Panc1 (cell line): ENCODE measurements around the gene LRRC49. TPM values are rescaled to one million over a fixed set of nuclear protein-coding genes. Genes with fewer than 3 reads are reported as not detected.

Experiments used
- ATAC-seq: fragments of 200-7000 bp; cut with Tn5 transposase; 2 replicates; pipeline ENCODE4 v1.9.1; 2020; ENCODE audit warnings: mild to moderate bottlenecking, moderate library complexity
- BruUV-seq: library from RNA; stranded (reverse); fragments of 400-500 nt; replicated peaks from 2 replicates; lab custom pipeline; 2021; lab: Mats Ljungman, UMichigan
- CTCF ChIA-PET: fragments of 300-600 bp; sonication (Branson Sonifier 250); formaldehyde crosslinking; loops from one replicate; lab custom pipeline; 2022; ENCODE audit warnings: antibody characterized with exemption; lab: Charles Lee
- POLR2A ChIA-PET: fragments of 300-600 bp; sonication (Branson Sonifier 250); formaldehyde crosslinking; loops from one replicate; lab custom pipeline; 2022; ENCODE audit warnings: antibody characterized with exemption; lab: Charles Lee
- DNase-seq: peaks from one replicate; pipeline ENCODE4 v3.0.0-alpha.2; 2010; ENCODE audit warnings: low read depth, low spot score
- H3K27ac ChIP-seq: 2 replicates; pipeline ENCODE4 v1.5.1; 2011; ENCODE audit warnings: mild to moderate bottlenecking, low read length, inconsistent platforms
- H3K27me3 ChIP-seq: fragments of 200-500 bp; sonication (Bioruptor generic); 2 replicates; pipeline ENCODE4 v1.6.0; 2014; ENCODE audit warnings: low read length, inconsistent platforms; ENCODE audit not compliant: control insufficient read depth, insufficient read depth
- H3K36me3 ChIP-seq: fragments of 200-500 bp; sonication (Bioruptor generic); 2 replicates; pipeline ENCODE4 v1.5.1; 2014; ENCODE audit warnings: inconsistent platforms, mild to moderate bottlenecking, low read length, moderate library complexity; ENCODE audit not compliant: control insufficient read depth, insufficient read depth
- H3K4me1 ChIP-seq: 2 replicates; pipeline ENCODE4 v1.5.1; 2011; ENCODE audit warnings: inconsistent platforms, mild to moderate bottlenecking, low read length, moderate library complexity; ENCODE audit not compliant: control insufficient read depth, insufficient read depth
- H3K4me3 ChIP-seq, 2 experiments: 2 replicates each; pipeline ENCODE4 v1.5.1; 2011 to 2012; ENCODE audit warnings: low read depth in 2 of 2, low read length in 2 of 2, mild to moderate bottlenecking in 2 of 2, inconsistent platforms in 1 of 2, moderate library complexity in 1 of 2
- H3K9me3 ChIP-seq: fragments of 200-500 bp; sonication (Bioruptor generic); 2 replicates; pipeline ENCODE4 v1.5.1; 2014; ENCODE audit warnings: low read depth, mild to moderate bottlenecking, inconsistent platforms, low read length, moderate library complexity; ENCODE audit not compliant: control insufficient read depth, insufficient read depth
- CTCF ChIP-seq: fragments of 450-650 bp; IDR thresholded peaks from 2 replicates; pipeline ENCODE4 v1.5.1; 2017; ENCODE audit warnings: mild to moderate bottlenecking
- POLR2AphosphoS5 ChIP-seq: IDR thresholded peaks from 2 replicates; pipeline ENCODE4 v1.6.1; 2012; ENCODE audit warnings: mild to moderate bottlenecking, low read depth, low read length, moderate library complexity
- REST ChIP-seq, 2 experiments: IDR thresholded peaks; 2 replicates each; pipeline ENCODE4 v1.6.1; 2011 to 2012; ENCODE audit warnings: low read depth in 2 of 2, control low read depth in 1 of 2, low read length in 1 of 2, mild to moderate bottlenecking in 1 of 2, moderate library complexity in 1 of 2; ENCODE audit not compliant: insufficient read depth in 1 of 2
- SIN3A ChIP-seq: IDR thresholded peaks from 2 replicates; pipeline ENCODE4 v1.6.1; 2012; ENCODE audit warnings: low read depth, mild to moderate bottlenecking, low read length, moderate library complexity, borderline replicate concordance; ENCODE audit not compliant: insufficient read depth
- TCF7L2 ChIP-seq: IDR thresholded peaks from 2 replicates; pipeline ENCODE4 v1.6.1; 2011; ENCODE audit warnings: mild to moderate bottlenecking, low read depth, low read length, inconsistent platforms
- in situ Hi-C: cut with HindIII; loops from 2 replicates; pipeline ENCODE4 v1.10.0; 2016; ENCODE audit warnings: low sequenced_read_pairs, low pct_unique_long_range_greater_than_20kb
- intact Hi-C: fragments of 100-400 bp; cut with micrococcal nuclease; formaldehyde crosslinking; loops from one replicate; pipeline ENCODE4 v1.10.0; 2022; ENCODE audit not compliant: unreplicated experiment
- total RNA-seq: library from RNA; stranded (reverse); gene quantifications from one replicate; pipeline ENCODE4 v1.2.1, GENCODE V29; 2021; ENCODE audit not compliant: unreplicated experiment

Gene LRRC49
- total RNA-seq, 1 experiment from 2014 or later: 8.3 TPM

- no peak for ATAC-seq
- Histone ChIP-seq H3K27ac (no peak overlapping the region), H3K4me3 (no peak overlapping the region), H3K9me3 (no peaks in the 10 kb centered on the region), H3K27me3 (no peaks in the 10 kb centered on the region), H3K36me3 (no peaks in the 10 kb centered on the region), H3K4me1 (0 out of 2 replicates have a peak, but pooled peaks cover 4% of the 10 kb centered on the region)
- no peak for DNase-seq
- in situ Hi-C loops (no loop called here), intact Hi-C loops (no loop called here)
- POLR2A ChIA-PET: no interaction called here
- CTCF ChIA-PET: no interaction called here
- TF ChIP-seq CTCF (no peak), REST (IDR thresholded peaks at IDR 0.05; ENCODE audit: insufficient read depth in 1 of 2, low read depth in 2 of 2, low read length in 1 of 2) (no peak), SIN3A (no peak), TCF7L2 (no peak), POLR2AphosphoS5 (no peak)
- BruUV-seq: no TSS peak
These were observed 201.5 kb downstream of the LRRC49 start for GRCh38 chr15:71094137-71094536.

GRCh38 chr15:71096676-71097075, 204.1 kb downstream of the LRRC49 start:
- in situ Hi-C loops (no loop called here), intact Hi-C loops (no loop called here)
- peak overlapping the region; percentile 12; the same call in 1 of the 2 replicates for H3K27ac ChIP-seq
- H3K9me3 ChIP-seq: no peaks in the 10 kb centered on the region
- ChIA-PET POLR2A (no interaction called here), CTCF (interaction anchor here (0.7 kb wide), 2 partner anchors 134 to 135 kb away, joined by 4 to 9 read pairs; no protein-coding TSS in a partner anchor)
- H3K4me1 ChIP-seq: 0 out of 2 replicates have a peak, but pooled peaks cover 4% of the 10 kb centered on the region
- DNase-seq (no peak), ATAC-seq (peak; percentile 57; the same call in 1 of the 2 replicates)
- no peak for TF ChIP-seq TCF7L2
- TF ChIP-seq SIN3A: no peak
- no peak for TF ChIP-seq REST (IDR thresholded peaks at IDR 0.05; ENCODE audit: insufficient read depth in 1 of 2, low read depth in 2 of 2, low read length in 1 of 2)
- no peak for TF ChIP-seq POLR2AphosphoS5
- TF ChIP-seq CTCF: no peak
- H3K36me3 ChIP-seq: no peaks in the 10 kb centered on the region
- no TSS peak for BruUV-seq
- H3K4me3 ChIP-seq: no peak overlapping the region
- H3K27me3 ChIP-seq: no peaks in the 10 kb centered on the region
